Epithelial cell of proximal tubule (primary cell): Measurements from ENCODE around the gene CELF4. TPM values are rescaled to one million over a fixed set of nuclear protein-coding genes. Genes with fewer than 3 reads are reported as not detected.

Source experiments
- DNase-seq: peaks from one replicate; pipeline ENCODE4 v3.0.0-alpha.2; 2011; ENCODE audit warnings: low read depth
- H3K4me3 ChIP-seq: 2 replicates; pipeline ENCODE4 v1.5.1; 2011; ENCODE audit warnings: low read depth, mild to moderate bottlenecking, low read length
- total RNA-seq: library from RNA; depleted of rRNA; stranded (reverse); fragments of >200 nt; gene quantifications from 2 replicates; pipeline ENCODE4 v1.2.3, GENCODE V29; 2015
- TF ChIP-seq, protein P1 (sequence below): conservative IDR thresholded peaks from 2 replicates; pipeline ENCODE4 v1.5.1; 2012; ENCODE audit warnings: low read depth, mild to moderate bottlenecking, low read length

The CELF4 gene
- total RNA-seq, result not detected in 2 replicates

- no peak for DNase-seq
- TF ChIP-seq, protein P1, sequence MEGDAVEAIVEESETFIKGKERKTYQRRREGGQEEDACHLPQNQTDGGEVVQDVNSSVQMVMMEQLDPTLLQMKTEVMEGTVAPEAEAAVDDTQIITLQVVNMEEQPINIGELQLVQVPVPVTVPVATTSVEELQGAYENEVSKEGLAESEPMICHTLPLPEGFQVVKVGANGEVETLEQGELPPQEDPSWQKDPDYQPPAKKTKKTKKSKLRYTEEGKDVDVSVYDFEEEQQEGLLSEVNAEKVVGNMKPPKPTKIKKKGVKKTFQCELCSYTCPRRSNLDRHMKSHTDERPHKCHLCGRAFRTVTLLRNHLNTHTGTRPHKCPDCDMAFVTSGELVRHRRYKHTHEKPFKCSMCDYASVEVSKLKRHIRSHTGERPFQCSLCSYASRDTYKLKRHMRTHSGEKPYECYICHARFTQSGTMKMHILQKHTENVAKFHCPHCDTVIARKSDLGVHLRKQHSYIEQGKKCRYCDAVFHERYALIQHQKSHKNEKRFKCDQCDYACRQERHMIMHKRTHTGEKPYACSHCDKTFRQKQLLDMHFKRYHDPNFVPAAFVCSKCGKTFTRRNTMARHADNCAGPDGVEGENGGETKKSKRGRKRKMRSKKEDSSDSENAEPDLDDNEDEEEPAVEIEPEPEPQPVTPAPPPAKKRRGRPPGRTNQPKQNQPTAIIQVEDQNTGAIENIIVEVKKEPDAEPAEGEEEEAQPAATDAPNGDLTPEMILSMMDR, result no peak
Observed at GRCh38 chr18:37565101-37565976, at the start of gene CELF4. TSS of gene CELF4 (minus strand) at chr18:37565798.

DNA sequence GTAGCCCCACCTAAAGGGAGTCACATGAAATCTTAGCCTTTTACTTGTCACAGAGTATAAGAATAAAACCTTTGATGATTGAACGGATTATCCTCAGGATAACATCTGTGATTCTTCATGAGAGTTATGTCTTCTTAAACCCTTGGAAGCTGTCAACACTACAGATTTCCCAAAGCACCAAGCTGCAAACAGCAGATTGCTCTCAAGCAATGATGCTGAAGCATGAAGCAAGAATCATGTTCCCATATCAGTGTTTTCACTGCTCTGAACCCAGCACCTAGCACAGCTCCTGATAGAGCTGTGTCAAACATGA lies 47.6 kb upstream of the CELF4 start:
- TF ChIP-seq, protein P1, result no peak
- H3K4me3 ChIP-seq, result no peak overlapping the region
- no peak for DNase-seq

More at GRCh38 chr18:37565101-37565976, at the start of gene CELF4:
- H3K4me3 ChIP-seq, result peak within 1 kb of the TSS; percentile 65

- TF ChIP-seq, protein P1, result no peak
- DNase-seq, result no peak
- no peak overlapping the region for H3K4me3 ChIP-seq
Observed at GRCh38 chr18:37612524-37613252, 47.1 kb upstream of the CELF4 start.

DNA sequence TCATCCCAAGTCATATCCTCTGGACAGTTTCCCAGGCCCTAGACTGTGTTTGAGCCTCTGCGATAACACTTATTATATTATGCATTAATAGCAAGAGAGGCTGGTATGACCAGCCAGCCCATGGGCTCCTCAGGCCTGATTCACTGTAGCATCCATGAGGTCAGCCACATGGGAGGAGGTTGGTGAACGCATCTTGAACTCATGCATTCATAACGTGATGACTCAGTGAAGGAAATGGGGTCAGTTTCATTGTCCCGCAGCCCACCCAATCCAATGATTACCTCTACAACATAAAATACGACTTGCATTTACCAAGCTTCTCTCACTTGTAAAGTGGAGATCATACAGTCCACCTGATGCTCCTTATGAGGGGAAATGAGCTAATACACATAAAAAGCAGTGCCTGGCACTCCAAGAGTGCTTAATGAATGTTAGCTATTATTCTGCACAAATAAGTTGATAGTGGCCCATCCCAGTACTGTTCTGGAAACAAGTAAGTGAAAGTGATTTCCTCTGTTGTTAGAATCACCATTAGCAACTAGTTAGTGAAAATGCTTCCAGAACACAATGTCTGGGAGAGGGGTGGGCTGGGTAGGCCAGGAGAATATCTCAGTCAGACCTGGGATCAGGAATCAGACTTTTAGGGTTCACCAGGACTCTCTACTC lies 46.1 kb upstream of the CELF4 start:
- DNase-seq, result no peak
- TF ChIP-seq, protein P1, result no peak

DNA sequence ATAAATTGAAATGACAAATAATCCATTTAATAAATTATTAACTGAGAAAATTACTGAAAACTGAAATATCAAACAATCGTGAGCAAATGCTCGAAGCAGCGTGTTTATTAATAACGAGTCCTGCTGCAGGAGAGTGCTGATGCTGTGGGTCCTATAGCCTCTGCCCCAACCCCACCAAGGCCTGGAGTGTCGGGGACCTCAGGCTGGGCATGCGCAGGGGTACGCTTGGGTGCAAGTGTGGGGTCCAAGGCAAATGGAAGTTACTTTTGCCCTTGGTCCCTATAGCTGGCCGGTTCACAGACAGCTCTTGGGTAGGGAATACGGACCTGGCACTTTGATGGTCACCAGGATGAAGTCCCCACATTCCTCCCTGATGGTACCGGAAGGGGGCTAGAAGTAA lies 43.3 kb upstream of the CELF4 start:
- DNase-seq, result no peak
- TF ChIP-seq, protein P1, result no peak
- H3K4me3 ChIP-seq, result no peak overlapping the region

More for the DNA sequence above, 46.1 kb upstream of the CELF4 start:
- H3K4me3 ChIP-seq, result no peak overlapping the region

- DNase-seq, result no peak
- TF ChIP-seq, protein P1, result no peak
- no peak overlapping the region for H3K4me3 ChIP-seq
Observed at GRCh38 chr18:37607281-37607680, 41.7 kb upstream of the CELF4 start.
